ENCODE results near the gene MACROD2. TPM values are rescaled to one million over a fixed set of nuclear protein-coding genes. Genes with fewer than 3 reads are reported as not detected.

Gene MACROD2
- total and polyA plus RNA-seq, 2 donors (not counting 1 experiment from before 2014, with no cell fraction given): 5.3 to 6.7 TPM

- Mint-ChIP-seq H3K4me1 (no peaks in the 10 kb centered on the region), H3K27me3 (peaks cover 6% of the 10 kb centered on the region), H3K27ac (no peak overlapping the region), H3K4me3 (no peak overlapping the region), H3K9me3 (ENCODE audit: insufficient read depth) (peaks cover 5% of the 10 kb centered on the region)
- DNase-seq (no peak), ATAC-seq (ENCODE audit: low read depth) (no peak)
- no peak overlapping the region for H3K9ac ChIP-seq (ENCODE audit: low read length)
- H3K27me3 ChIP-seq (replicated peaks in 1 of 4; ENCODE audit: control extremely low read depth in 1 of 4, control insufficient read depth in 3 of 4, insufficient read depth in 4 of 4, low read length in 3 of 4): no peaks in the 10 kb centered on the region
- intact Hi-C loops (cut with micrococcal nuclease): no loop called here
- H3K4me3 ChIP-seq (ENCODE audit: control extremely low read depth in 1 of 5, extremely low read depth in 1 of 5, insufficient read depth in 1 of 5, low read depth in 2 of 5, low read length in 4 of 5): no peak overlapping the region
- H3K27ac ChIP-seq (ENCODE audit: low read length in 2 of 2): no peak overlapping the region
- ChIA-PET POLR2A (no interaction called here), CTCF (no interaction called here)
- no peak overlapping the region for H2AFZ ChIP-seq (ENCODE audit: insufficient read depth, low read depth, low read length, poor library complexity, severe bottlenecking)
- H3K4me2 ChIP-seq (replicated peaks; ENCODE audit: low read depth, low read length, poor library complexity, severe bottlenecking): no peak overlapping the region
- H3K9me3 ChIP-seq (ENCODE audit: control extremely low read depth in 1 of 3, control insufficient read depth in 2 of 3, insufficient read depth in 1 of 3, low read length in 2 of 3): peaks cover 0 to 3% (median 0%) of the 10 kb centered on the region in 3 donors
- no CpG with 5 or more reads among the region's 5 CpGs for WGBS (ENCODE audit: insufficient coverage)
- no peaks in the 10 kb centered on the region for H3K4me1 ChIP-seq (ENCODE audit: control insufficient read depth in 2 of 2, insufficient read depth in 2 of 2, low read length in 2 of 2)
- H3K36me3 ChIP-seq (replicated peaks in 1 of 2; ENCODE audit: control extremely low read depth in 1 of 2, control insufficient read depth in 1 of 2, extremely low read depth in 1 of 2, insufficient read depth in 2 of 2, low read length in 1 of 2): no peaks in the 10 kb centered on the region
- no peaks in the 10 kb centered on the region for H3K79me2 ChIP-seq (ENCODE audit: control insufficient read depth, insufficient read depth, low read length)
- TF ChIP-seq, protein P1, sequence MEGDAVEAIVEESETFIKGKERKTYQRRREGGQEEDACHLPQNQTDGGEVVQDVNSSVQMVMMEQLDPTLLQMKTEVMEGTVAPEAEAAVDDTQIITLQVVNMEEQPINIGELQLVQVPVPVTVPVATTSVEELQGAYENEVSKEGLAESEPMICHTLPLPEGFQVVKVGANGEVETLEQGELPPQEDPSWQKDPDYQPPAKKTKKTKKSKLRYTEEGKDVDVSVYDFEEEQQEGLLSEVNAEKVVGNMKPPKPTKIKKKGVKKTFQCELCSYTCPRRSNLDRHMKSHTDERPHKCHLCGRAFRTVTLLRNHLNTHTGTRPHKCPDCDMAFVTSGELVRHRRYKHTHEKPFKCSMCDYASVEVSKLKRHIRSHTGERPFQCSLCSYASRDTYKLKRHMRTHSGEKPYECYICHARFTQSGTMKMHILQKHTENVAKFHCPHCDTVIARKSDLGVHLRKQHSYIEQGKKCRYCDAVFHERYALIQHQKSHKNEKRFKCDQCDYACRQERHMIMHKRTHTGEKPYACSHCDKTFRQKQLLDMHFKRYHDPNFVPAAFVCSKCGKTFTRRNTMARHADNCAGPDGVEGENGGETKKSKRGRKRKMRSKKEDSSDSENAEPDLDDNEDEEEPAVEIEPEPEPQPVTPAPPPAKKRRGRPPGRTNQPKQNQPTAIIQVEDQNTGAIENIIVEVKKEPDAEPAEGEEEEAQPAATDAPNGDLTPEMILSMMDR (IDR thresholded peaks at IDR 0.05): no peak
- no peak for TF ChIP-seq EZH2 (IDR thresholded peaks at IDR 0.05; ENCODE audit: borderline replicate concordance, insufficient read depth, low read depth, low read length, poor library complexity, severe bottlenecking)
- no peaks in the 10 kb centered on the region for H4K20me1 ChIP-seq (ENCODE audit: control insufficient read depth, insufficient read depth, low read length, poor library complexity, severe bottlenecking)
These were observed 388.0 kb downstream of the MACROD2 start for GRCh38 chr20:14383335-14383734.

- Histone ChIP-seq H2AFZ (ENCODE audit: insufficient read depth, low read depth, low read length, poor library complexity, severe bottlenecking) (no peak overlapping the region), H3K4me1 (ENCODE audit: control insufficient read depth in 2 of 2, insufficient read depth in 2 of 2, low read length in 2 of 2) (no peaks in the 10 kb centered on the region), H3K9me3 (ENCODE audit: control extremely low read depth in 1 of 3, control insufficient read depth in 2 of 3, insufficient read depth in 1 of 3, low read length in 2 of 3) (peaks cover 0 to 3% (median 0%) of the 10 kb centered on the region in 3 donors), H3K36me3 (replicated peaks in 1 of 2; ENCODE audit: control extremely low read depth in 1 of 2, control insufficient read depth in 1 of 2, extremely low read depth in 1 of 2, insufficient read depth in 2 of 2, low read length in 1 of 2) (no peaks in the 10 kb centered on the region), H3K79me2 (ENCODE audit: control insufficient read depth, insufficient read depth, low read length) (no peaks in the 10 kb centered on the region), H3K9ac (ENCODE audit: low read length) (no peak overlapping the region), H3K27ac (ENCODE audit: low read length in 2 of 2) (no peak overlapping the region), H3K4me2 (replicated peaks; ENCODE audit: low read depth, low read length, poor library complexity, severe bottlenecking) (no peak overlapping the region), H4K20me1 (ENCODE audit: control insufficient read depth, insufficient read depth, low read length, poor library complexity, severe bottlenecking) (no peaks in the 10 kb centered on the region), H3K27me3 (replicated peaks in 1 of 4; ENCODE audit: control extremely low read depth in 1 of 4, control insufficient read depth in 3 of 4, insufficient read depth in 4 of 4, low read length in 3 of 4) (no peaks in the 10 kb centered on the region), H3K4me3 (ENCODE audit: control extremely low read depth in 1 of 5, extremely low read depth in 1 of 5, insufficient read depth in 1 of 5, low read depth in 2 of 5, low read length in 4 of 5) (no peak overlapping the region)
- no peak overlapping the region for H3K27ac Mint-ChIP-seq
- H3K27me3 Mint-ChIP-seq: peaks cover 6% of the 10 kb centered on the region
- POLR2A ChIA-PET: no interaction called here
- no peak for TF ChIP-seq EZH2 (IDR thresholded peaks at IDR 0.05; ENCODE audit: borderline replicate concordance, insufficient read depth, low read depth, low read length, poor library complexity, severe bottlenecking)
- TF ChIP-seq, protein P1 (IDR thresholded peaks at IDR 0.05): no peak
- CTCF ChIA-PET: no interaction called here
- no peak overlapping the region for H3K4me3 Mint-ChIP-seq
- ATAC-seq (ENCODE audit: low read depth) (no peak), DNase-seq (no peak)
- intact Hi-C loops (cut with micrococcal nuclease): no loop called here
- no CpG with 5 or more reads among the region's 1 CpG for WGBS (ENCODE audit: insufficient coverage)
- H3K4me1 Mint-ChIP-seq: no peaks in the 10 kb centered on the region
- H3K9me3 Mint-ChIP-seq (ENCODE audit: insufficient read depth): peaks cover 5% of the 10 kb centered on the region
These were observed 389.3 kb downstream of the MACROD2 start for GRCh38 chr20:14384416-14385175.
